GM21619 (cell line): Measurements from ENCODE around the gene TIMM44.
"Not testable (repeated sequence)": the region's sequence is repeated elsewhere in the genome, so short reads cannot be mapped to it uniquely, and the experiment has no call there.

ENCODE experiments used
- ATAC-seq: cut with Tn5 transposase; IDR thresholded peaks from one replicate; pipeline ENCODE4 v1.9.1; 2021; ENCODE audit not compliant: unreplicated experiment

The TIMM44 gene

GRCh38 chr19:7902796-7903243 is 40.6 kb downstream of the TIMM44 start:
- ATAC-seq, result no peak

- no peak for ATAC-seq
These were observed 42.1 kb downstream of the TIMM44 start for GRCh38 chr19:7901337-7901736.

- ATAC-seq, result no peak
These were observed 42.5 kb downstream of the TIMM44 start for GRCh38 chr19:7900931-7901330.

GRCh38 chr19:7900401-7900870 is 43.0 kb downstream of the TIMM44 start:
- ATAC-seq, result no peak

GRCh38 chr19:7899751-7900378 is 43.6 kb downstream of the TIMM44 start:
- no peak for ATAC-seq

GRCh38 chr19:7898967-7899366 is 44.5 kb downstream of the TIMM44 start:
- no peak for ATAC-seq

GRCh38 chr19:7897292-7897691 is 46.2 kb downstream of the TIMM44 start:
- ATAC-seq, result no peak

- ATAC-seq, result no peak
These were observed 47.9 kb downstream of the TIMM44 start for GRCh38 chr19:7895565-7895964.

- no peak for ATAC-seq
These were observed 48.7 kb downstream of the TIMM44 start for GRCh38 chr19:7894612-7895309.

- not testable (repeated sequence) for ATAC-seq
These were observed 49.9 kb downstream of the TIMM44 start for GRCh38 chr19:7893362-7894101.

GRCh38 chr19:7888826-7889217 is 54.6 kb downstream of the TIMM44 start:
- no peak for ATAC-seq

- no peak for ATAC-seq
These were observed 55.2 kb downstream of the TIMM44 start, which contains the start of gene LRRC8E for GRCh38 chr19:7888145-7888825. TSS of gene LRRC8E (plus strand) at chr19:7888510. CDS start at chr19:7895604, 7,094 bp downstream.

- ATAC-seq, result no peak
These were observed 55.9 kb downstream of the TIMM44 start for GRCh38 chr19:7887408-7888144.

- no peak for ATAC-seq
These were observed 57.6 kb downstream of the TIMM44 start for GRCh38 chr19:7885818-7886217.

GRCh38 chr19:7883796-7884570 is 59.5 kb downstream of the TIMM44 start:
- ATAC-seq, result no peak

- no peak for ATAC-seq
These were observed 60.4 kb downstream of the TIMM44 start for GRCh38 chr19:7883105-7883504.

- no peak for ATAC-seq
These were observed 61.6 kb downstream of the TIMM44 start for GRCh38 chr19:7881910-7882309.

GRCh38 chr19:7879836-7880235 is 63.6 kb downstream of the TIMM44 start:
- no peak for ATAC-seq

- ATAC-seq, result no peak
These were observed 64.2 kb downstream of the TIMM44 start for GRCh38 chr19:7879111-7879807.
